ENCODE results near the gene NXPH4.

Gene NXPH4

GRCh38 chr12:57226588-57227314 is 10.2 kb downstream of the NXPH4 start:
- DNase-seq (ENCODE audit: insufficient read length, low spot score) (no peak), FAIRE-seq (no peak)
- no peak for TF ChIP-seq CTCF (IDR thresholded peaks at IDR 0.05; ENCODE audit: insufficient read depth, missing control alignments)

- FAIRE-seq = no peak
- no peak for TF ChIP-seq CTCF (IDR thresholded peaks at IDR 0.05; ENCODE audit: insufficient read depth, missing control alignments)
Observed at GRCh38 chr12:57227315-57228115, 10.9 kb downstream of the NXPH4 start.

GRCh38 chr12:57229046-57229633 is 12.5 kb downstream of the NXPH4 start:
- DNase-seq (ENCODE audit: insufficient read length, low spot score) = no peak
- FAIRE-seq = no peak
- TF ChIP-seq CTCF (IDR thresholded peaks at IDR 0.05; ENCODE audit: insufficient read depth, missing control alignments) = no peak

More at GRCh38 chr12:57227315-57228115, 10.9 kb downstream of the NXPH4 start:
- DNase-seq (ENCODE audit: insufficient read length, low spot score) = no peak

GRCh38 chr12:57229634-57230380 is 13.2 kb downstream of the NXPH4 start, which contains the start of gene SHMT2:
SHMT2 (plus strand) TSS chr12:57229711; CDS start chr12:57229779, 68 bp downstream.
- FAIRE-seq = peak; percentile 46
- peak; percentile 98 for DNase-seq (ENCODE audit: insufficient read length, low spot score)
- TF ChIP-seq CTCF (IDR thresholded peaks at IDR 0.05; ENCODE audit: insufficient read depth, missing control alignments) = no peak

- TF ChIP-seq CTCF (IDR thresholded peaks at IDR 0.05; ENCODE audit: insufficient read depth, missing control alignments) = no peak
- DNase-seq (ENCODE audit: insufficient read length, low spot score) = no peak
- FAIRE-seq = no peak
Observed at GRCh38 chr12:57230381-57231155, 14.0 kb downstream of the NXPH4 start.

- DNase-seq (ENCODE audit: insufficient read length, low spot score) (no peak), FAIRE-seq (no peak)
- no peak for TF ChIP-seq CTCF (IDR thresholded peaks at IDR 0.05; ENCODE audit: insufficient read depth, missing control alignments)
Observed at GRCh38 chr12:57231276-57232021, 14.9 kb downstream of the NXPH4 start.
